HK-2 (cell line): ENCODE results near the gene UBN2.

Source experiments
- DNase-seq: peaks from one replicate; pipeline ENCODE4 v3.0.0-alpha.2; 2018; ENCODE audit not compliant: unreplicated experiment

Gene UBN2

DNA sequence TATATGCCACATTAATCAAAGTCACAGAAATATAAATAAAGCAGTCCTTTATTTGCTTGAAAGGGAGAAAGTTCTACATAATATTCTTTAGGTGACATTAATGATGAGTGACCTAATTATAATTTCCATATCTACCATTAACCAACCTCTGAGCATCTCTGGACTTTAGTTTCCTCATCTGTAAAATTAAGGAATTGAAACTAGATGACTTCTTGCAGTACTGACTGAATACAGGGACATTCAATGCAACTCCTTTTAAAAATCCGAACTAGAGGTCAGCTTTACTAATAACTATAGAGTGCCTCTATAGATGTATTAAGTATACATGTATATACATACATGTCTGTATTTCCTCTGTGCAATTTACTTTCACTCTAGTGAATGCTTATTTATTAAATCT, 114.0 kb downstream of the UBN2 start:
- no peak for DNase-seq

DNA sequence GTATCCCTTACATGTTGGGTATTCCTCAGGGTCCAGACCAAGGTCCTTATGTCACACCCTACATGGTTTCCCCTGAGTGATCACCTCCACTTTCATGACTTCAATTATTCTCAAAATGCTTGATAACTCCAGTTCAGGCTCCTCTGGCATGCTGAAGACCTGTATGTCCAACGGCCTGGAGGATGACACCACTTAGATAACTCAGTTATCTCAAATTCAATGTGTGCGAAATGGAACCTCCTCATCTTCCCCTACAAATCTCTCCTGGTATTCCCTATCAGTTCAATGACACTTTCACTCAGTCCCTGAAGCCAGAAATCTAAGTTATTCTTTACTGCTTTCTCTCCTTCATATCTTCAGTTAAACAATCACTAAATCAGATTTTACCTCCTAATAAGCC, 120.0 kb downstream of the UBN2 start:
- no peak for DNase-seq

- DNase-seq = no peak
Observed at GRCh38 chr7:139354729-139355128, 123.7 kb downstream of the UBN2 start.

GRCh38 chr7:139355320-139355719, 124.3 kb downstream of the UBN2 start:
- DNase-seq = no peak
